ENCODE results near the gene MYF6.

The MYF6 gene

GRCh38 chr12:80707830-80708258 lies 410 bp downstream of the MYF6 start:
- no peak for DNase-seq

- no peak for DNase-seq
These were observed 983 bp downstream of the MYF6 start for GRCh38 chr12:80708259-80708974.

GRCh38 chr12:80708975-80709328 lies 1.5 kb downstream of the MYF6 start:
- DNase-seq: no peak

GRCh38 chr12:80709811-80710726 lies 2.6 kb downstream of the MYF6 start:
- no peak for DNase-seq

GRCh38 chr12:80710727-80711449 lies 3.5 kb downstream of the MYF6 start:
- no peak for DNase-seq

GRCh38 chr12:80711866-80712265 lies 4.4 kb downstream of the MYF6 start:
- no peak for DNase-seq

GRCh38 chr12:80712866-80713265 lies 5.4 kb downstream of the MYF6 start:
- DNase-seq: no peak

GRCh38 chr12:80713419-80713818 lies 6.0 kb downstream of the MYF6 start:
- no peak for DNase-seq

- no peak for DNase-seq
These were observed 6.6 kb downstream of the MYF6 start for GRCh38 chr12:80714055-80714454.

- DNase-seq: no peak
These were observed 7.4 kb downstream of the MYF6 start for GRCh38 chr12:80714846-80715245.

- no peak for DNase-seq
These were observed 8.3 kb downstream of the MYF6 start for GRCh38 chr12:80715713-80716249.

- no peak for DNase-seq
These were observed 9.4 kb downstream of the MYF6 start, which contains the start of gene MYF5 for GRCh38 chr12:80716696-80717469. Gene MYF5, plus strand, starts transcription at chr12:80716912. Its CDS starts 152 bp downstream, at chr12:80717064.

GRCh38 chr12:80717856-80718255 lies 10.4 kb downstream of the MYF6 start:
- no peak for DNase-seq

- no peak for DNase-seq
These were observed 13.1 kb downstream of the MYF6 start for GRCh38 chr12:80720516-80720915.

- DNase-seq: no peak
These were observed 13.9 kb downstream of the MYF6 start for GRCh38 chr12:80721326-80721725.

GRCh38 chr12:80745851-80746505 lies 38.5 kb downstream of the MYF6 start:
- no peak for DNase-seq

GRCh38 chr12:80747800-80748199 lies 40.4 kb downstream of the MYF6 start:
- no peak for DNase-seq

- DNase-seq: no peak
These were observed 42.0 kb downstream of the MYF6 start for GRCh38 chr12:80749456-80749855.

- DNase-seq: no peak
These were observed 45.0 kb downstream of the MYF6 start for GRCh38 chr12:80752464-80752863.

- DNase-seq: no peak
These were observed 46.8 kb downstream of the MYF6 start for GRCh38 chr12:80754274-80754673.

- DNase-seq: no peak
These were observed 49.4 kb downstream of the MYF6 start for GRCh38 chr12:80756875-80757274.
